Measurements from ENCODE around the gene EPHA10. TPM values are rescaled to one million over a fixed set of nuclear protein-coding genes. Genes with fewer than 3 reads are reported as not detected.
"Not testable (repeated sequence)": the region's sequence is repeated elsewhere in the genome, so short reads cannot be mapped to it uniquely, and the experiment has no call there.

Gene EPHA10
- total and polyA plus RNA-seq, 3 experiments from 2014 or later, result 0.04 TPM; not detected in 2

DNA sequence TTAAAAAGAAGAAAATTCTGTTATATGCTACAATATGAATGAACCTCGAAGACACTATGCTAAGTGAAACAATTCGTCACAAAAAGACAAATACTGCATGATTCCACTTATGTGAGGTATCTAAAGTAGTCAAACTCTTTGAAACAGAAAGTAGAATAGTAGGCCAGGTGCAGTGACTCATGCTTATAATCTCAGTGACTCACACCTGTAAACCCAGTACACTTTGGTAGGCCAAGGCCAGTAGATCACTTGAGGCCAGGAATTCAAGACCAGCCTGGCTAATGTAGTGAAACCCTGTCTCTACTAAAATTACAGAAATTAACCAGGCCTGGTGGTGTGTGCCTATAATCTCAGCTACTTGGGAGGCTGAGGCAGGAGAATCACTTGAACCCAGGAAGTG lies 25.7 kb downstream of the EPHA10 start:
- Mint-ChIP-seq H3K27ac (no peak overlapping the region), H3K4me1 (peaks cover 0 to 3% (median 2%) of the 10 kb centered on the region in 3 donors), H3K36me3 (no peaks in the 10 kb centered on the region), H3K4me3 (no peak overlapping the region), H3K9me3 (peaks cover 0 to 2% (median 0%) of the 10 kb centered on the region in 5 donors), H3K27me3 (peaks cover 33 to 61% of the 10 kb centered on the region in 2 donors)
- Histone ChIP-seq H3K27me3 (ENCODE audit: insufficient read depth, low read length, poor library complexity, severe bottlenecking) (peaks cover 9% of the 10 kb centered on the region), H3K9me3 (ENCODE audit: low read length) (no peaks in the 10 kb centered on the region), H3K4me1 (ENCODE audit: insufficient read depth, low read length) (no peaks in the 10 kb centered on the region), H3K4me3 (ENCODE audit: low read length) (no peak overlapping the region), H3K36me3 (ENCODE audit: insufficient read depth, low read length) (no peaks in the 10 kb centered on the region), H3K27ac (ENCODE audit: low read depth, low read length) (no peak overlapping the region)
- CTCF ChIA-PET, result no interaction called here
- POLR2A ChIA-PET, result no interaction called here
- no peak for DNase-seq

DNA sequence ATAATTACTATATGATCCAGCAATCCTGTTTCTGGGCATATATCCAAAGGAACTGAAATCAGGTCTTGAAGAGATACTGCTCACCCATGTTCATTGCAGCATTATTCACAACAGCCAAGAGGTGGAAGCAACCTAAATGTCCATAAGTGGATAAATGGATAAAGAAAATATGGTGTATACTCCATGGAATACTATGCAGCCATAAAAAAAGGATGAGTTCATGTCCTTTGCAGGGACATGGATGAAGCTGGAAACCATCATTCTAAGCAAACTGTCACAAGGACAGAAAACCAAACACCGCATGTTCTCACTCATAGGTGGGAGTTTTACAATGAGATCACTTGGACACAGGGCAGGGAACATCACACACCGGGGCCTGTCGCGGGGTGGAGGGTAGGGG lies 26.3 kb downstream of the EPHA10 start:
- peaks cover 36 to 62% of the 10 kb centered on the region in 2 donors for H3K27me3 Mint-ChIP-seq
- POLR2A ChIA-PET; H3K27me3 ChIP-seq (ENCODE audit: insufficient read depth, low read length, poor library complexity, severe bottlenecking): not testable (repeated sequence)

DNA sequence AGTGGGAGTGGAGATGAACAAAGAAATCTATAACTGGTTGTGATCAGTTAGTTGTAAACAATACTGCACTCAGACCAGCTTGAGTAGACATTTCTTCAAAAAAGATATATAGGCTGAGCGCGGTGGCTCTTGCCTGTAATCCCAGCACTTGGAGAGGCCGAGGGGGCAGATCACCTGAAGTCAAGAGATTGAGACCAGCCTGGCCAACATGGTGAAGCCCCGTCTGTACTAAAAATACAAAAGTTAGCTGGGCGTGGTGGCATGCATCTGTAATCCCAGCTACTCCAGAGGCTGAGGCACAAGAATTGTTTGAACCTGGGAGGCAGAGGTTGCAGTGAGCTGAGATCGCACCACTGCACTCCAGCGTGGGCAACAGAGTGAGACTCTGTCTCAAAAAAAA lies 26.9 kb downstream of the EPHA10 start:
- POLR2A ChIA-PET, result not testable (repeated sequence)

More for the DNA sequence above, 26.3 kb downstream of the EPHA10 start:
- H3K36me3 ChIP-seq (ENCODE audit: insufficient read depth, low read length); H3K9me3 Mint-ChIP-seq; H3K36me3 Mint-ChIP-seq; H3K27ac Mint-ChIP-seq; CTCF ChIA-PET; H3K4me1 Mint-ChIP-seq; H3K27ac ChIP-seq (ENCODE audit: low read depth, low read length); H3K4me3 ChIP-seq (ENCODE audit: low read length); H3K4me1 ChIP-seq (ENCODE audit: insufficient read depth, low read length); H3K9me3 ChIP-seq (ENCODE audit: low read length); DNase-seq; H3K4me3 Mint-ChIP-seq: not testable (repeated sequence)

DNA sequence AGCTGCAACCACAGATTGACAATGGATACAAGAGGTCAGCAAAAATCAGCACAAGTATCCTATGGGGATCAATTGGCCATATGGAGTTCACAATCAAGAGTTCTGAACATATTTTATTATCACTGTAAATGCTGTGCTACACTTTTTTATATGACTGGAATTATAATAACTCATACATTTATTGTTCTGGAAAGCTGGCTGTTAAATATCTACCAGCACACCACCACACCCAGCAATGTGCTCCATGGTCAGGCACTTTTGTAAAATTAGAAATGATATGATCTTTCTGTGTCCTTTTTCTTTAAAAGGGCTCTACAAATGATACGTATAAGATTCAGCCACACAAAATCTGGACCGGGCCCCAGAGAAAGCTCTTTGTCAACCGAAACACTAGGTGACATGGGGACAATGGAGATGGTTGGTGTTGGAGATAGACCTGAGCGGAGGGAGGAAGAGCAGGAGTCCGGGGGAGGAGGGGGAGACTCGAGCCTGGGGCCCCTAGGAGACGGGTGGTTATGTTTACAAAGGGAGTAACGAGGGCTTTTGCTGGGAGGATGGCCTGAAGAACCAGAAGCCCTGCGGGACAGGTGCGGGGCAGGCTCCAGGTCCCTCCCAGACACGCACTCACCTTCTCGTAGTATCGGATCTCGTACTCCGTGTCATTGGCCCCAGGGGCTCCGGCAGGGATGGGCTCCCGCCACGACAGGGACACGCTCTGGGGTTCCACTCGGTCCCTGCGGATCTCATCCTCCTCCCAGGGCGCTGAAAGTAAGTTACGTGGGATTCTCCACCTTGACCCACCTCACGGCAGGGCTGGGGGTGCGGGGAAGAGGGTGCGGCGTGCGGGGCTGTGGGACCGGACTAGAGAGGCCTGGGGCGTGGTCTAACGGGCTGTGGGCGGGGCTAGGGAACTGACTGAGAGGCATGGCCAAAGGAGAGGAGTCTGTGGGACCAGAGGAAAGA lies 30.0 kb downstream of the EPHA10 start:
- Histone ChIP-seq H3K36me3 (ENCODE audit: insufficient read depth, low read length) (no peaks in the 10 kb centered on the region), H3K9me3 (ENCODE audit: low read length) (no peaks in the 10 kb centered on the region), H3K27ac (ENCODE audit: low read depth, low read length) (no peak overlapping the region), H3K4me3 (ENCODE audit: low read length) (no peak overlapping the region), H3K4me1 (ENCODE audit: insufficient read depth, low read length) (no peaks in the 10 kb centered on the region), H3K27me3 (ENCODE audit: insufficient read depth, low read length, poor library complexity, severe bottlenecking) (peaks cover 11% of the 10 kb centered on the region)
- peaks cover 0 to 3% (median 2%) of the 10 kb centered on the region in 3 donors for H3K4me1 Mint-ChIP-seq
- CTCF ChIA-PET, result no interaction called here
- H3K4me3 Mint-ChIP-seq, result no peak overlapping the region
- H3K27me3 Mint-ChIP-seq, result peaks cover 27 to 51% of the 10 kb centered on the region in 2 donors
- H3K36me3 Mint-ChIP-seq, result no peaks in the 10 kb centered on the region
- H3K9me3 Mint-ChIP-seq, result no peaks in the 10 kb centered on the region
- H3K27ac Mint-ChIP-seq, result no peak overlapping the region
- DNase-seq, result no peak
- POLR2A ChIA-PET, result no interaction called here

More for the DNA sequence above, 26.9 kb downstream of the EPHA10 start:
- DNase-seq; H3K4me1 ChIP-seq (ENCODE audit: insufficient read depth, low read length); CTCF ChIA-PET; H3K4me1 Mint-ChIP-seq; H3K9me3 Mint-ChIP-seq; H3K4me3 ChIP-seq (ENCODE audit: low read length); H3K4me3 Mint-ChIP-seq; H3K27ac ChIP-seq (ENCODE audit: low read depth, low read length); H3K27me3 ChIP-seq (ENCODE audit: insufficient read depth, low read length, poor library complexity, severe bottlenecking); H3K36me3 ChIP-seq (ENCODE audit: insufficient read depth, low read length); H3K9me3 ChIP-seq (ENCODE audit: low read length); H3K36me3 Mint-ChIP-seq; H3K27ac Mint-ChIP-seq: not testable (repeated sequence)
- peaks cover 38 to 63% of the 10 kb centered on the region in 2 donors for H3K27me3 Mint-ChIP-seq

DNA sequence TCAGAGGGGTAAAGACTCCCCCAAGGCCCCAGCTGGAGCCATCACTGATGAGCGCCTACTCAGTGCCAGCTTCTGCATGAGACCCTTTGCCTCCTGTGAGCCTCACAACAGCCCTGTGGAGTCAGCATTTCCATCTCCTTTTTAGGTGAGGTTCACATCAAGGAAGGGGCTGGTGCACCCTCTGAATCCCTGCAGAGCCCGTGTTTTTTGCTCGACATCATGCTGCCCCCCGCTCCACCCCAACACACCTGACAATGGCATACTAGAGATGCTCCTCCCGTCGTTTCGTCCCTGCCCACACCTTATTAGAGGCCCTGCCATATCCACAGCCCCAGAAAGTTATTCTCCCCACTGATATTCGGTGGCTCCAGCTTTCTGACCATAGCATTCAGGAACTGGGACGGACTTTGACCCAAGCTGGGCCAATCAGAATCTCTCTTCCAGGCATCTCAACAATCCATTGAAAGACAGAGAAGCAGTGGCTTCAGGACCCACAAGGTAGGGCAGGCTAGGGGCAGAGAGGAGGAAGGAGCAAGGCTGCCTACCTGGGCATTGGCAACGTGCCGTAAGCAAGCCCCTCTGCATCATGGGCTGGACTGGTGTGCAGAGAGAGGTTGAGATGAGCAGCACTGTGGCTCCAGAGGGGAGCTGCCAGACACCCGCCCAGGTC lies 32.7 kb downstream of the EPHA10 start:
- H3K27me3 Mint-ChIP-seq, result peaks cover 30 to 58% of the 10 kb centered on the region in 2 donors

DNA sequence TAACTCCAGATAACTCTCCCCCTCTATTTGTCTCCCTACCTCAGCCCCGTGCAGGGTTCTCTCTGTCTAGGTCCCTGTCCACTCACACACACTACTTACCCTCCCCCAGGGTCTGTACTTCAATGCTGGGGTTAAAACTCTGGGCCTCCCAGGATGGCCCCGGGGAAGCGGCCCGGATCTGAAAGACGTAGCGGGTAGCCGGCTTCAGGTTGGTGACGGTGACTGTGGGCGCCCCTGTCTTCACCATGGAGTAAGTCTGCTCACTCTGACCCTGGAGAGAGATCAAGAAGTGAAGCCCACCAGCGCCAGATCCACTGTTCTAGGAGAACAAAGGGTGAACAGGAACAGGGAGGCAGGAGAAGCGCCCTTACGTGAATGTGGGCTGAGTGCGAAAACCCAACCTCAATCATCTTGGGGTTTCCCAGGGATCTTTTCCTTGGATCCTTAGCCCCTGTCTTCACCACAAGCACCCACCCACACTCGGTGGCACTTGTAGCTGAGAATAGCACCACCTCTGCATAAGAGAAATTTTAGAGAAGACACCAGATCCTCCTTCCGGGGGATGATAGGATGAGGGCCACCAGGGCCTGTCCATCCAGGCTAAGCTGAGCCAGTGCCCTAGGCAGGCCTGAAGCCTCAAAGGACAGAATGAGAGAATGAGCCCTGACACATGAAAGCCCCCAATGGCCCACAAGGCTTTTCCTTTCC lies 33.5 kb downstream of the EPHA10 start:
- Mint-ChIP-seq H3K4me1 (peaks cover 0 to 3% (median 2%) of the 10 kb centered on the region in 3 donors), H3K36me3 (peaks cover 0 to 2% (median 0%) of the 10 kb centered on the region in 3 donors), H3K27me3 (peaks cover 28 to 53% of the 10 kb centered on the region in 2 donors), H3K27ac (no peak overlapping the region), H3K9me3 (no peaks in the 10 kb centered on the region), H3K4me3 (no peak overlapping the region)
- no peak overlapping the region for H3K27ac ChIP-seq (ENCODE audit: low read depth, low read length)
- peaks cover 12% of the 10 kb centered on the region for H3K27me3 ChIP-seq (ENCODE audit: insufficient read depth, low read length, poor library complexity, severe bottlenecking)
- no peak overlapping the region for H3K4me3 ChIP-seq (ENCODE audit: low read length)
- CTCF ChIA-PET, result no interaction called here
- H3K4me1 ChIP-seq (ENCODE audit: insufficient read depth, low read length), result no peaks in the 10 kb centered on the region
- no peak for DNase-seq
- no peaks in the 10 kb centered on the region for H3K36me3 ChIP-seq (ENCODE audit: insufficient read depth, low read length)
- no peaks in the 10 kb centered on the region for H3K9me3 ChIP-seq (ENCODE audit: low read length)
- POLR2A ChIA-PET, result no interaction called here

More for the DNA sequence above, 32.7 kb downstream of the EPHA10 start:
- Mint-ChIP-seq H3K27ac (no peak overlapping the region), H3K4me3 (no peak overlapping the region), H3K4me1 (peaks cover 0 to 3% (median 2%) of the 10 kb centered on the region in 3 donors), H3K36me3 (peaks cover 0 to 2% (median 0%) of the 10 kb centered on the region in 3 donors), H3K9me3 (no peaks in the 10 kb centered on the region)
- H3K27ac ChIP-seq (ENCODE audit: low read depth, low read length), result no peak overlapping the region
- peaks cover 12% of the 10 kb centered on the region for H3K27me3 ChIP-seq (ENCODE audit: insufficient read depth, low read length, poor library complexity, severe bottlenecking)
- POLR2A ChIA-PET, result no interaction called here
- CTCF ChIA-PET, result no interaction called here
- no peaks in the 10 kb centered on the region for H3K4me1 ChIP-seq (ENCODE audit: insufficient read depth, low read length)
- no peak overlapping the region for H3K4me3 ChIP-seq (ENCODE audit: low read length)
- no peak for DNase-seq
- no peaks in the 10 kb centered on the region for H3K36me3 ChIP-seq (ENCODE audit: insufficient read depth, low read length)
- H3K9me3 ChIP-seq (ENCODE audit: low read length), result no peaks in the 10 kb centered on the region

DNA sequence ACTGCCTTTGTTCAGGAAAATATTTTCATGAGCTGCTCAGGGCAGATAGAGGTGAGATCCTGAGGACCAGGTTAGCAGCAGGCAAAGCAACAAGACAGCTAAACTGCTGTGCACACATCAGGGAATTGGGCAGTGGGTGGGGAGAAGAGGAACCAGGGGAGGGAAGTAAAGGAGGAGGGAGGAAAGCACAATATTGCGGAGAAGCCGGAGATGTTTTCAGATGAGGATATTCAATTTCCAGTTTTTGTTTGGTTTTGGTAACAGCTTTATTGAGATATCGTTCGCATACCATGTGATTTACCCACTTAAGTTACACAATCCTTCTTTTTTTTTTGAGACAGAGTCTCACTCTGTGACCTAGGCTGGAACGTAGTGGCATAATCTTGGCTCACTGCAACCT lies 34.5 kb downstream of the EPHA10 start:
- H3K27me3 Mint-ChIP-seq, result peaks cover 25 to 49% of the 10 kb centered on the region in 2 donors
- no peak overlapping the region for H3K4me3 ChIP-seq (ENCODE audit: low read length)
- no peaks in the 10 kb centered on the region for H3K36me3 ChIP-seq (ENCODE audit: insufficient read depth, low read length)
- H3K36me3 Mint-ChIP-seq, result peaks cover 0 to 2% (median 0%) of the 10 kb centered on the region in 3 donors
- ChIA-PET POLR2A (no interaction called here), CTCF (no interaction called here)
- no peak overlapping the region for H3K4me3 Mint-ChIP-seq
- DNase-seq, result no peak
- H3K9me3 Mint-ChIP-seq, result no peaks in the 10 kb centered on the region
- H3K4me1 ChIP-seq (ENCODE audit: insufficient read depth, low read length), result no peaks in the 10 kb centered on the region
- no peaks in the 10 kb centered on the region for H3K9me3 ChIP-seq (ENCODE audit: low read length)
- peaks cover 0 to 3% (median 2%) of the 10 kb centered on the region in 3 donors for H3K4me1 Mint-ChIP-seq
- no peak overlapping the region for H3K27ac ChIP-seq (ENCODE audit: low read depth, low read length)
- H3K27me3 ChIP-seq (ENCODE audit: insufficient read depth, low read length, poor library complexity, severe bottlenecking), result peaks cover 11% of the 10 kb centered on the region
- H3K27ac Mint-ChIP-seq, result peak overlapping the region in 1 of 8 donors; percentile 33

DNA sequence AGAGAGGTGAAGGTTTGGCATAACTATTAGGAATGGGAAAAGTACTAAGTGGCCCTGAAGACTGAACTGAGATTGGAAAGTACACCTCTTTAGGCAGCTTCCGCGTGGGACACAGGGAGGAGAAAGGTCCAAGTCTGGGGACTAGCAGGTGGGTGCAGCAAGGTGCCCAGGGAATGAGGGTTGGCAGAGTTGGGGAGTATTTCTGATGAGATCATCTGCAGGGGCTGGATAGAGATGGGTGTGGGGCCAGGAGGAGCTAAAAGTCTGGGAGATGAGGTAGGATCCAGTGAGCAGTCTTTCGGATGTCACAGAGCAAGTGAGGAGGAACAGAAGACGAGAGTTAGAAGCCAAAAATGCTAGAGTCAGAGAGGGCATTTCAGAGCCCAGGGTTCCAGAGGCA lies 36.5 kb downstream of the EPHA10 start:
- Histone ChIP-seq H3K36me3 (ENCODE audit: insufficient read depth, low read length) (no peaks in the 10 kb centered on the region), H3K4me3 (ENCODE audit: low read length) (no peak overlapping the region), H3K27ac (ENCODE audit: low read depth, low read length) (no peak overlapping the region), H3K4me1 (ENCODE audit: insufficient read depth, low read length) (no peaks in the 10 kb centered on the region), H3K27me3 (ENCODE audit: insufficient read depth, low read length, poor library complexity, severe bottlenecking) (peaks cover 5% of the 10 kb centered on the region), H3K9me3 (ENCODE audit: low read length) (no peaks in the 10 kb centered on the region)
- no peak overlapping the region for H3K4me3 Mint-ChIP-seq
- CTCF ChIA-PET, result no interaction called here
- POLR2A ChIA-PET, result no interaction called here
- no peak for DNase-seq
- no peaks in the 10 kb centered on the region for H3K9me3 Mint-ChIP-seq
- no peak overlapping the region for H3K27ac Mint-ChIP-seq
- peaks cover 14 to 40% of the 10 kb centered on the region in 2 donors for H3K27me3 Mint-ChIP-seq
- no peaks in the 10 kb centered on the region for H3K4me1 Mint-ChIP-seq
- H3K36me3 Mint-ChIP-seq, result peaks cover 0 to 2% (median 0%) of the 10 kb centered on the region in 3 donors
